ENCODE results near the gene RRAS. TPM values are rescaled to one million over a fixed set of nuclear protein-coding genes. Genes with fewer than 3 reads are reported as not detected.
A peak's percentile ranks its signal among the peaks of the same experiment; 100 is the strongest.

Gene RRAS
- total RNA-seq, 2 donors from 2014 or later, result 4.1 to 10.4 TPM

GRCh38 chr19:49616945-49617344 lies 23.0 kb downstream of the RRAS start:
- DNase-seq (ENCODE audit: low spot score) (no peak), ATAC-seq (no peak)
- peaks cover 20 to 26% of the 10 kb centered on the region in 2 donors for H3K4me1 Mint-ChIP-seq (ENCODE audit: low read depth in 2 of 2)
- no peaks in the 10 kb centered on the region for H3K9me3 Mint-ChIP-seq
- H3K27ac Mint-ChIP-seq, result no peak overlapping the region
- H3K4me3 Mint-ChIP-seq, result no peak overlapping the region
- no peaks in the 10 kb centered on the region for H3K27me3 Mint-ChIP-seq
- H3K36me3 Mint-ChIP-seq, result peaks cover 4% of the 10 kb centered on the region

GRCh38 chr19:49616532-49616931 lies 23.4 kb downstream of the RRAS start:
- ATAC-seq (no peak), DNase-seq (ENCODE audit: low spot score) (no peak)
- no peaks in the 10 kb centered on the region for H3K27me3 Mint-ChIP-seq
- H3K4me1 Mint-ChIP-seq (ENCODE audit: low read depth in 2 of 2), result peaks cover 20 to 26% of the 10 kb centered on the region in 2 donors
- peaks cover 4% of the 10 kb centered on the region for H3K36me3 Mint-ChIP-seq
- no peak overlapping the region for H3K27ac Mint-ChIP-seq
- no peak overlapping the region for H3K4me3 Mint-ChIP-seq
- no peaks in the 10 kb centered on the region for H3K9me3 Mint-ChIP-seq

- H3K27ac Mint-ChIP-seq, result no peak overlapping the region
- peaks cover 20 to 26% of the 10 kb centered on the region in 2 donors for H3K4me1 Mint-ChIP-seq (ENCODE audit: low read depth in 2 of 2)
- no peak overlapping the region for H3K4me3 Mint-ChIP-seq
- no peaks in the 10 kb centered on the region for H3K9me3 Mint-ChIP-seq
- peaks cover 4% of the 10 kb centered on the region for H3K36me3 Mint-ChIP-seq
- no peaks in the 10 kb centered on the region for H3K27me3 Mint-ChIP-seq
- no peak for ATAC-seq
- no peak for DNase-seq (ENCODE audit: low spot score)
These were observed 24.1 kb downstream of the RRAS start for GRCh38 chr19:49615861-49616260.

- peak; percentile 96 to 97 for ATAC-seq
- Mint-ChIP-seq H3K27ac (peak overlapping the region; percentile 79 to 94), H3K36me3 (peaks cover 4% of the 10 kb centered on the region), H3K27me3 (no peaks in the 10 kb centered on the region), H3K4me3 (peak overlapping the region; percentile 81), H3K9me3 (no peaks in the 10 kb centered on the region), H3K4me1 (ENCODE audit: low read depth in 2 of 2) (peaks cover 20 to 26% of the 10 kb centered on the region in 2 donors)
- peak; percentile 76 for DNase-seq (ENCODE audit: low spot score)
These were observed 25.7 kb downstream of the RRAS start for GRCh38 chr19:49614096-49614833.

GRCh38 chr19:49613374-49613773 lies 26.6 kb downstream of the RRAS start:
- Mint-ChIP-seq H3K4me1 (ENCODE audit: low read depth in 2 of 2) (peaks cover 20 to 26% of the 10 kb centered on the region in 2 donors), H3K27ac (peak overlapping the region; percentile 79 to 94), H3K9me3 (no peaks in the 10 kb centered on the region), H3K27me3 (no peaks in the 10 kb centered on the region), H3K36me3 (peaks cover 4% of the 10 kb centered on the region), H3K4me3 (peak overlapping the region; percentile 81)
- ATAC-seq (no peak), DNase-seq (ENCODE audit: low spot score) (no peak)

- DNase-seq (ENCODE audit: low spot score), result no peak
- no peaks in the 10 kb centered on the region for H3K36me3 Mint-ChIP-seq
- ATAC-seq, result no peak
- no peak overlapping the region for H3K4me3 Mint-ChIP-seq
- peaks cover 14 to 19% of the 10 kb centered on the region in 2 donors for H3K4me1 Mint-ChIP-seq (ENCODE audit: low read depth in 2 of 2)
- H3K9me3 Mint-ChIP-seq, result no peaks in the 10 kb centered on the region
- no peaks in the 10 kb centered on the region for H3K27me3 Mint-ChIP-seq
- no peak overlapping the region for H3K27ac Mint-ChIP-seq
These were observed 30.3 kb downstream of the RRAS start for GRCh38 chr19:49609499-49610092.

GRCh38 chr19:49605605-49606004 lies 34.3 kb downstream of the RRAS start:
- Mint-ChIP-seq H3K4me1 (ENCODE audit: low read depth in 2 of 2) (peaks cover 6 to 7% of the 10 kb centered on the region in 2 donors), H3K4me3 (no peak overlapping the region), H3K27me3 (no peaks in the 10 kb centered on the region), H3K9me3 (no peaks in the 10 kb centered on the region), H3K36me3 (no peaks in the 10 kb centered on the region), H3K27ac (no peak overlapping the region)
- ATAC-seq (no peak), DNase-seq (ENCODE audit: low spot score) (no peak)

- no peak overlapping the region for H3K27ac Mint-ChIP-seq
- H3K36me3 Mint-ChIP-seq, result no peaks in the 10 kb centered on the region
- ATAC-seq (no peak), DNase-seq (ENCODE audit: low spot score) (no peak)
- no peak overlapping the region for H3K4me3 Mint-ChIP-seq
- H3K4me1 Mint-ChIP-seq (ENCODE audit: low read depth in 2 of 2), result peaks cover 13% of the 10 kb centered on the region in 2 donors
- no peaks in the 10 kb centered on the region for H3K9me3 Mint-ChIP-seq
- no peaks in the 10 kb centered on the region for H3K27me3 Mint-ChIP-seq
These were observed 37.1 kb downstream of the RRAS start for GRCh38 chr19:49602806-49603205.

GRCh38 chr19:49601482-49602038 lies 38.4 kb downstream of the RRAS start:
- Mint-ChIP-seq H3K9me3 (no peaks in the 10 kb centered on the region), H3K4me1 (ENCODE audit: low read depth in 2 of 2) (peaks cover 13% of the 10 kb centered on the region in 2 donors), H3K27ac (peak overlapping the region; percentile 62 to 82), H3K27me3 (no peaks in the 10 kb centered on the region), H3K4me3 (no peak overlapping the region), H3K36me3 (no peaks in the 10 kb centered on the region)
- no peak for DNase-seq (ENCODE audit: low spot score)
- ATAC-seq, result no peak

- Mint-ChIP-seq H3K4me3 (peak overlapping the region; percentile 15), H3K36me3 (no peaks in the 10 kb centered on the region), H3K4me1 (ENCODE audit: low read depth in 2 of 2) (peaks cover 13% of the 10 kb centered on the region in 2 donors), H3K27me3 (no peaks in the 10 kb centered on the region), H3K27ac (peak overlapping the region; percentile 62 to 82), H3K9me3 (no peaks in the 10 kb centered on the region)
- peak; percentile 61 to 88 for ATAC-seq
- no peak for DNase-seq (ENCODE audit: low spot score)
These were observed 40.3 kb downstream of the RRAS start for GRCh38 chr19:49599378-49600295.

GRCh38 chr19:49597703-49597974 lies 42.3 kb downstream of the RRAS start:
- no peak overlapping the region for H3K27ac Mint-ChIP-seq
- no peak for DNase-seq (ENCODE audit: low spot score)
- no peaks in the 10 kb centered on the region for H3K27me3 Mint-ChIP-seq
- no peaks in the 10 kb centered on the region for H3K9me3 Mint-ChIP-seq
- H3K36me3 Mint-ChIP-seq, result peaks cover 10% of the 10 kb centered on the region
- no peak for ATAC-seq
- H3K4me3 Mint-ChIP-seq, result no peak overlapping the region
- peaks cover 28 to 32% of the 10 kb centered on the region in 2 donors for H3K4me1 Mint-ChIP-seq (ENCODE audit: low read depth in 2 of 2)

GRCh38 chr19:49596954-49597702 lies 42.8 kb downstream of the RRAS start:
- Mint-ChIP-seq H3K27me3 (no peaks in the 10 kb centered on the region), H3K9me3 (no peaks in the 10 kb centered on the region), H3K4me3 (no peak overlapping the region), H3K36me3 (peaks cover 10% of the 10 kb centered on the region), H3K4me1 (ENCODE audit: low read depth in 2 of 2) (peaks cover 33 to 36% of the 10 kb centered on the region in 2 donors), H3K27ac (no peak overlapping the region)
- no peak for DNase-seq (ENCODE audit: low spot score)
- no peak for ATAC-seq

- H3K4me3 Mint-ChIP-seq, result no peak overlapping the region
- DNase-seq (ENCODE audit: low spot score) (no peak), ATAC-seq (no peak)
- peaks cover 34 to 36% of the 10 kb centered on the region in 2 donors for H3K4me1 Mint-ChIP-seq (ENCODE audit: low read depth in 2 of 2)
- no peaks in the 10 kb centered on the region for H3K9me3 Mint-ChIP-seq
- H3K36me3 Mint-ChIP-seq, result peaks cover 10% of the 10 kb centered on the region
- no peaks in the 10 kb centered on the region for H3K27me3 Mint-ChIP-seq
- H3K27ac Mint-ChIP-seq, result no peak overlapping the region
These were observed 43.5 kb downstream of the RRAS start for GRCh38 chr19:49596407-49596806.
